Renal cortex interstitium (tissue), 11 donors: Measurements from ENCODE around the gene ZNF14. TPM values are rescaled to one million over a fixed set of nuclear protein-coding genes. Genes with fewer than 3 reads are reported as not detected.
"Not testable (repeated sequence)": the region's sequence is repeated elsewhere in the genome, so short reads cannot be mapped to it uniquely, and the experiment has no call there.

Source experiments
- DNase-seq, 11 donors: peaks; one replicate each; pipeline ENCODE4 v3.0.0-alpha.2; 2013; ENCODE audit warnings: low read depth in 9 of 11, low spot score in 4 of 11; ENCODE audit errors: extremely low read depth in 1 of 11
- polyA plus RNA-seq, 3 donors: library from polyadenylated mRNA; unstranded; fragments of 120-200 nt; gene quantifications; one replicate each; pipeline ENCODE4 v1.2.1, GENCODE V29; 2013; ENCODE audit not compliant: insufficient read length in 3 of 3

The ZNF14 gene
- polyA plus RNA-seq, 3 donors = 12.5 to 16.2 (median 13.9) TPM

GRCh38 chr19:19711934-19712828, 20.7 kb downstream of the ZNF14 start:
- no peak for DNase-seq

DNA sequence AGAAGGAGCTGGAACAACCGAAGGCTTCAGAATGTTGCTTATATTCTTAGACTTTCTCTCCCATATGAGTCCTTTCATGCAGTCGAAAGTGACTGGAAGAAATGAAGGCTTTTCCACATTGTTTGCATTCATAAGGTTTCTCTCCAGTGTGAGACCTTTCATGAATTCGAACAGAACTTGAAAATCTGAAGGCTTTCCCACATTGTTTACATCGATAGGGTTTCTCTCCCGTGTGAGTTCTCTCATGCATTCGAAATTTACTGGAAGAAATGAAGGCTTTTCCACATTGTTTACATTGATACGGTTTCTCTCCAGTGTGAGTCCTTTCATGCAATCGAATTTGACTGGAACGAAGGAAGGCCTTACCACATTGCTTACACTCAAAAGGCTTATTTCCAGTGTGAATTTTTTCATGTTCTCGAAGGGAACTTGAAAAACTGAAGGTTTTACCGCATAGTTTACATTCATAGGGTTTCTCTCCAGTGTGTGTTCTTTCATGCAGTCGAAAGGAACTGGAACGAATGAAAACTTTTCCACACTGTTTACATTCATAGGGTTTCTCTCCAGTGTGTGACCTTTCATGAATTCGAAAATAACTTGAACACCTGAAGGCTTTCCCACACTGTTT, 21.5 kb downstream of the ZNF14 start:
- no peak for DNase-seq

GRCh38 chr19:19710506-19710905, 22.4 kb downstream of the ZNF14 start:
- no peak for DNase-seq

DNA sequence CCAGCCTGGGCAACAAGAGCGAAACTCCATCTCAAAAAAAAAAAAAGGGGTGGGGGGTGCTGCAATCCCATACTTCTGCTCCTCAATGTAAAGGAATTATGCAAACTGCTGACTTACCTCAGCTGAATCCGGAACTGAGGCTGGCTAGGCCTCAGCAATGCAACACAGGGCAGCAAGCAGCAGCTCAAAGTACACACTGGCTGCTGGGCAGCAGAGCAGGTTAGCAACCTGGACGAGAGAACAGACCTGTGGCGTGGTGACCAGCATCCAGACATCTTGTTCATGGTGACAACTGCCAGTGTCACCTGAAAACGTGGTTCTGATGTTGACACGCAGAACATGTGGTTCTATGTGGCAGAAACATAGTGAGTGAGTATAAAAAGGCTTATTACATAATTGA, 28.1 kb downstream of the ZNF14 start:
- no peak for DNase-seq

GRCh38 chr19:19700493-19700892, 32.4 kb downstream of the ZNF14 start:
- DNase-seq = not testable (repeated sequence)

- DNase-seq = no peak
These were observed 35.3 kb downstream of the ZNF14 start for GRCh38 chr19:19697589-19697988.

- DNase-seq = no peak
These were observed 36.5 kb downstream of the ZNF14 start for GRCh38 chr19:19696386-19696785.

DNA sequence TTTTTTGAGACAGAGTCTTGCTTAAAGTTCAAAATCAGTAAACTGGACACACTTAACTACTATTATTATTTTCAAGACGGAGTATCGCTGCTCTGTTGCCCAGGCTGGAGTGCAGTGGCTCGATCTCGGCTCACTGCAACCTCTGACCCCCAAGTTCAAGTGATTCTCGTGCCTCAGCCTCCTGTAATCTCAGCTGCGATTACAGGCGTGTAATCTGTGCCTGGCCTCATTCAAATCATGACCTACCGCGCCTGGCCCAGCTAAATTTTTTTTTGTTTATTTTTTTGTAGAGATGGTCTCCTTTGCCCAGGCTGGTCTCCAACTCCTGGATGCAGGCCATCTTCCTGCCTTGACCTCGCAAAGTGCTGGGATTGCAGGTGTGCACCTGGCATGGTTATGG, 41.2 kb downstream of the ZNF14 start:
- DNase-seq = no peak

GRCh38 chr19:19689023-19689422, 43.9 kb downstream of the ZNF14 start:
- not testable (repeated sequence) for DNase-seq

GRCh38 chr19:19687090-19687489, 45.8 kb downstream of the ZNF14 start:
- DNase-seq = no peak

DNA sequence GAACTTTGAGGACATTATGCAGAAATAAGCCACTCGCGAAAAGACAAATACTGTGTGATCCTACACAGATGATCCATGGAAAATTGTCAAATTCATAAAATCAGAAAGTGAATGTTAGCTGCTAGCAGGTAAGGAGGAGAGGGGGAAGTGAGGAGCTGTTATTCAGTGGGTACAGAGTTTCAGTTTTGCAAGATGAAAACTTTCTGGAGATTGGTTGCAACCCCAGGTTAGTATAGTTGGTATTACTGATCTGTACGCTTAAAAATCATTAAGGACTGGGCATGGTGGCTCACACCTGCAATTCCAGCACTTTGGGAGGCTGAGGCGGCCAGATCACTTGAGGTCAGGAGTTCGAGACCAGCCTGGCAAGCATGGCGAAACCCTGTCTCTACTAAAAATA, 46.3 kb downstream of the ZNF14 start:
- no peak for DNase-seq

- DNase-seq = not testable (repeated sequence)
These were observed 46.8 kb downstream of the ZNF14 start for GRCh38 chr19:19686119-19686518.

DNA sequence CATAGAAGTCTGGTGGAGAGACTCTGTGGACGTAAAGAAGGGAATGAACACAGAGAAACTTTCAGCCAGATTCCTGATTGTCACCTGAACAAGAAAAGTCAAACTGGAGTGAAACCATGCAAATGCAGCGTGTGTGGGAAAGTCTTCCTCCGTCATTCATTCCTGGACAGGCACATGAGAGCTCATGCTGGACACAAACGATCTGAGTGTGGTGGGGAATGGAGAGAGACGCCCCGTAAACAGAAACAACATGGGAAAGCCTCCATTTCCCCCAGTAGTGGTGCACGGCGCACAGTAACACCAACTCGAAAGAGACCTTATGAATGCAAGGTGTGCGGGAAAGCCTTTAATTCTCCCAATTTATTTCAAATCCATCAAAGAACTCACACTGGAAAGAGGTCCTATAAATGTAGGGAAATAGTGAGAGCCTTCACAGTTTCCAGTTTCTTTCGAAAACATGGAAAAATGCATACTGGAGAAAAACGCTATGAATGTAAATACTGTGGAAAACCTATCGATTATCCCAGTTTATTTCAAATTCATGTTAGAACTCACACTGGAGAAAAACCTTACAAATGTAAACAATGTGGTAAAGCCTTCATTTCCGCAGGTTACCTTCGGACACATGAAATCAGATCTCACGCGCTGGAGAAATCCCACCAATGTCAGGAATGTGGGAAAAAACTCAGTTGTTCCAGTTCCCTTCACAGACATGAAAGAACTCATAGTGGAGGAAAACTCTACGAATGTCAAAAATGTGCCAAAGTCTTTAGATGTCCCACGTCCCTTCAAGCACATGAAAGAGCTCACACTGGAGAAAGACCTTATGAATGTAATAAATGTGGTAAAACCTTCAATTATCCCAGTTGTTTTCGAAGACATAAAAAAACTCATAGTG, 53.5 kb downstream of the ZNF14 start:
- no peak for DNase-seq

DNA sequence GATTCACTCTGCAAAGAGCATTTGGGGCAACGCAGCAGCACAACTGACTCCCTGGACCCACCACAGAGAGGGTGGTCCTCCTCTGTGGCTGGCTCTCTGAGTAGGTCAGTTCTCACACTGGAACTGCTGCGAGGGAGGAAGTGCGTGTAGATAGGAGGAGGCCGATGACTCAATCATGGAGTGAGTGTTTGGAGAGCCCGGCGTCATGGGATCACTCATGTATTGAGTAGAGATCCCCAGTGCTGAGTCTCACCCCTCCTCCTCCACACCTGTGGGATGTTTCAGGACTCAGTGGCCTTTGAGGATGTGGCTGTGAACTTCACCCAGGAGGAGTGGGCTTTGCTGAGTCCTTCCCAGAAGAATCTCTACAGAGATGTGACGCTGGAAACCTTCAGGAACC, 55.3 kb downstream of the ZNF14 start:
- DNase-seq = no peak

GRCh38 chr19:19674315-19674714, 58.6 kb downstream of the ZNF14 start:
- DNase-seq = no peak

GRCh38 chr19:19672816-19673215, 60.1 kb downstream of the ZNF14 start:
- DNase-seq = no peak

DNA sequence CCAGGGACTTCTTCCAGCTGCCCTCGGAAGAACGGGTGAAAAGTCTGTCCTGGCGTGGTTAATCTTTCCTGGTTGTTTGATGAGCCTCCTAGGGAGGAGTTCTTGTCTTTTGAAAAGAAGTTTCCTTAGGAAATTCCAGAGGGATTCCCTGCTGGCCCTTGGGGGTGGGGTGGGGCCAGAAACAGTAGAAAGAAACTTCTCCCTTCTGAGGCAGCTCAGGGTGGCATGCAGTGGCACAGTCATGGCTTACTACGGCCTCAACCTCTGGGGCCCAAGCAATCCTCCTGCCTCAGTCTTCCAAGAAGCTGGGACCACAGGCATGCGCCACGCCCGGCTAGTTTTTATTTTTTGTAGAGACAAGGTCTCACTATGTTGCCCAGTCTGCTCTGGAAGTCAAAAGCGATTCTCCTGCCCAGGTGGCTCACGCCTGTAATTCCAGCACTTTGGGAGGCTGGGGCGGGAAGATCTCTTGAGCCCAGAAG, 62.8 kb downstream of the ZNF14 start:
- DNase-seq = no peak

GRCh38 chr19:19668230-19669012, 64.5 kb downstream of the ZNF14 start, which contains the start of gene ZNF101:
Gene ZNF101, plus strand, starts transcription at chr19:19668839. Its CDS starts 125 bp downstream, at chr19:19668964.
- peak; percentile 75 to 93 (median 88) for DNase-seq
